ENCODE results near the gene GTF2H3. TPM values are rescaled to one million over a fixed set of nuclear protein-coding genes. Genes with fewer than 3 reads are reported as not detected.

GTF2H3 gene
- total RNA-seq, 1 donor from 2014 or later, result 66.1 TPM

DNA sequence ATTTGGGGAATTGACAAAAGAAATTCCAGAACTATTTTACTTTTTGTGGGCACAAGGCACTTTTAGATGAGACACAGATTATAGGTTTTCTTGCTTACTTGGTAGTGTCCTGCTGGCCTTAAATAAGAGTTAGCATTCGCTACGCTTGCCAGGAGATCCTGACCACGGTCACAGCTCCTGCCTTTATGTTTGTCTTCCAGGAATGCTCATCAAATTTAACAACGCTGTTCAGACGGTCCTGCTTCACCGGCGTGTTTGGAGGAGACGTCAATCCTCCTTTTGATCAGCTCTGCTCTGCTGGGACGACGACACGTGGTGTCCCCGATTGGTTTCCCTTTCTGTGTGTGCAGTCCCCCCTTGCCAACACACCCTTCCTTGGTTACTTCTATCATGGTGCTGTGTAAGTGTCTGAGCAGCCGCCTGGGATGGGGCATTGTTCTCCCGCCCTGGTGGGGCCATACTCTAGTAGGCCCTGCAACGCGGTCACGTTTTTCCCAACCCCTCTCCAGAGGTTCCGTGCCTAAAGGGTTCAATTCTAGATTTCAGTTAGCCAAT lies 53.1 kb downstream of the GTF2H3 start:
- no peaks in the 10 kb centered on the region for H3K36me3 Mint-ChIP-seq (ENCODE audit: low read depth)
- no peaks in the 10 kb centered on the region for H3K4me1 Mint-ChIP-seq (ENCODE audit: low read depth)
- intact Hi-C loops (cut with micrococcal nuclease), result no loop called here
- H3K27me3 Mint-ChIP-seq (ENCODE audit: insufficient read depth), result no peaks in the 10 kb centered on the region
- no peak overlapping the region for H3K4me3 Mint-ChIP-seq
- H3K27ac Mint-ChIP-seq, result no peak overlapping the region
- DNase-seq (ENCODE audit: low spot score), result no peak
- no peaks in the 10 kb centered on the region for H3K9me3 Mint-ChIP-seq

DNA sequence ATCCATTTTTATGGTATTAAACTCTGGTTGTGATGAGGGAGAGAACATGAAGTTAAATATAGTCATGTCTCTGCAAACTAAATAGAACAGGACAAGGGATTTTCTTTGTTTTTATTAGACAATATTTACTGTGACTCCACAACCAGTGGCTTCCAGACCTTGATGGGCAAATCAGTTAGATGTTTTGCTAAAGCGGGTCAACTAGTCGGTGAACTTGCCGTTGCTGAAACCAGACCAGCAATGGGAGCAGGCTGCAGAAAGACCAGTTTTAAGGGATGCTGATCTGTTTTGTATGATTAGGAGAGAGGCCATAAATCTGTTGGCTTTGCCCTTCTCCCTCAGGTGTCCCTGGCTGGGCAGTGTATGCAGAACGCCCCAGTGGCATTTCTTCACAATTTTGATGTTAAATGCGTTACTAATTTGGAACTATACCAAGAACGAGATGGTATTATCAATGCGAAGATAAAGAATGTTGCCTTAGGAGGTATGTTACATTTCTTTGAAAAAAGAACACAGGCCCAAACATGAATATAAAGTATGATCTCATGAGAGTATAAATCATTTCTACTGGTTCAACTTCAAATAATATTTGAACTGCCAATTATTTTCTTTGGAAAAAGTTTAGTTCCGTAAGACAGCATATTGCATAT lies 56.7 kb downstream of the GTF2H3 start:
- Mint-ChIP-seq H3K4me1 (ENCODE audit: low read depth) (no peaks in the 10 kb centered on the region), H3K9me3 (no peaks in the 10 kb centered on the region), H3K27ac (no peak overlapping the region), H3K36me3 (ENCODE audit: low read depth) (no peaks in the 10 kb centered on the region), H3K4me3 (no peak overlapping the region), H3K27me3 (ENCODE audit: insufficient read depth) (no peaks in the 10 kb centered on the region)
- no peak for DNase-seq (ENCODE audit: low spot score)
- intact Hi-C loops (cut with micrococcal nuclease), result no loop called here

DNA sequence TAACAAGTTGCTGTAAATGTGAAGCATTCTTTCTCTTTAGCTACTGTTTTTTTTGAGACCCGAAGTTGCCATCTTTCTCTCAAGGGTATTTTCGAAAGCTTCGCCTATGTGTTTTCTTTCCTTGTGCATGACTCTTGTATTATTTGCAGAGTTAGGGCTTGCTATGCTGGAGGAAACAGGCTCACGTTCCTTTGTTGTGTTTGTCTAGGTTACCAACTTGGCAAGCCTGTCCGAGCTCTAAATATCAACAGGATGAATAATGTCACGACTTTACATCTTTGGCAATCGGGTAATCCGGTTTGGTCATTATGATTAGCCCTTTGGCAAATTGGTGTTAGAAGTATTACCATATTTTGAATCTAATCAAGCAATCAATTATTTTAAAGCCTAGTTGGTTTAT lies 62.6 kb downstream of the GTF2H3 start:
- no peaks in the 10 kb centered on the region for H3K4me1 Mint-ChIP-seq (ENCODE audit: low read depth)
- H3K27ac Mint-ChIP-seq, result no peak overlapping the region
- no peak overlapping the region for H3K4me3 Mint-ChIP-seq
- no peaks in the 10 kb centered on the region for H3K36me3 Mint-ChIP-seq (ENCODE audit: low read depth)
- intact Hi-C loops (cut with micrococcal nuclease), result no loop called here
- no peaks in the 10 kb centered on the region for H3K27me3 Mint-ChIP-seq (ENCODE audit: insufficient read depth)
- no peak for DNase-seq (ENCODE audit: low spot score)
- no peaks in the 10 kb centered on the region for H3K9me3 Mint-ChIP-seq

DNA sequence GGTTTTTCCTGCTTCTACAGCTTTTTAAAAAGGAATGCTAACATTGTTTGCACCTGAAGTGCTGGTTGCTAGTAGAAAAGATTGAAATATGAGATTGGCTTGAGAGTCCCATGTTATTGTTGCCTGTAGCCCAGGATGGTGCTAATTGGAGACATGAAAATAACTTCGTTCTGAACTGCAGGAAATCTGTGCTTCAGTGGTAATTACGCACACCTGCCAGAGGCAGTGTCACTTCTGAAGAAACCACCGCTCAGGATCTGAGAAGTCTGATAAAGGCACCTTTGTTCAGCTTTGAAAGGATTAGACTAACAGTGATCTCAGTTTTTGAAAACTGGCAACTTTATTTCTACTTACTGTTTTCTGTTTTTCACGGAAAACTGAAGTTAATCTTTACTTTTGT lies 63.0 kb downstream of the GTF2H3 start:
- H3K27me3 Mint-ChIP-seq (ENCODE audit: insufficient read depth), result no peaks in the 10 kb centered on the region
- no peaks in the 10 kb centered on the region for H3K4me1 Mint-ChIP-seq (ENCODE audit: low read depth)
- intact Hi-C loops (cut with micrococcal nuclease), result no loop called here
- DNase-seq (ENCODE audit: low spot score), result no peak
- no peak overlapping the region for H3K4me3 Mint-ChIP-seq
- H3K9me3 Mint-ChIP-seq, result no peaks in the 10 kb centered on the region
- H3K36me3 Mint-ChIP-seq (ENCODE audit: low read depth), result no peaks in the 10 kb centered on the region
- H3K27ac Mint-ChIP-seq, result no peak overlapping the region

DNA sequence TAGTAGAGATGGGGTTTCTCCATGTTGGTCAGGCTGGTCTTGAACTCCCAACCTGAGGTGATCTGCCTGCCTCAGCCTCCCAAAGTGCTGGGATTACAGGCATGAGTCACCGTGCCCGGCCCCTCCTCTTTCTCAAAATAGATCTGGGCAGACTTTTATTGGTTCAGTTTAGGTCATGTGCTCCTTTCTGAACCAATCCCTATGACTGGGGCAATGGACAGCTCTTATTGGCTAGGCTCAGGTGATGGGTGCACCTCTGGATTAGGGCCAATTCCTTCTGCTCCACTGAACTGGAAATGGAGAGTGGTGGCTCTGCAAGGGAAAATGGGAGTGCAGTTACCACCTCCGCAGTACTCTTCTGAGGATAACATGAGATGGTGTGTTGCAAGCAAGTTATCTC lies 72.3 kb downstream of the GTF2H3 start:
- Mint-ChIP-seq H3K4me3 (no peak overlapping the region), H3K9me3 (no peaks in the 10 kb centered on the region), H3K36me3 (ENCODE audit: low read depth) (no peaks in the 10 kb centered on the region), H3K4me1 (ENCODE audit: low read depth) (peaks cover 3% of the 10 kb centered on the region), H3K27ac (no peak overlapping the region), H3K27me3 (ENCODE audit: insufficient read depth) (no peaks in the 10 kb centered on the region)
- intact Hi-C loops (cut with micrococcal nuclease), result no loop called here
- DNase-seq (ENCODE audit: low spot score), result no peak

DNA sequence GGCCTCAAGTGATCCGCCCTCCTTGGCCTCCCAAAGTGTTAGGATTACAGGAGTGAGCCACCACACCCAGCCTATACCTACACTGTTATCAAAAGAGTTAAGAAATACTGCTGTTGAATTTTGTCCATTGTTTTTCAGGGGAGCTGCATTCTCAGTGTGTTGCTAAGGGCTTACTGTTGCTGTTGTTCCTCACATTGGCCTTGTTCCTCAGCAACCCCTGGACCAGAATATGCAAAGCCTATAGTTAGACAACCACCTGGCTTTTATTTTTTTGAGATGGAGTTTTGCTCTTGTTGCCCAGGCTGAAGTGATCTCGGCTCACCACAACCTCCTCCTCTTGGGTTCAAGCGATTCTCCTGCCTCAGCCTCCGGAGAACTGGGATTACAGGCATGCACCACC lies 73.8 kb downstream of the GTF2H3 start:
- Mint-ChIP-seq H3K4me1 (ENCODE audit: low read depth) (peaks cover 12% of the 10 kb centered on the region), H3K27me3 (ENCODE audit: insufficient read depth) (no peaks in the 10 kb centered on the region), H3K27ac (no peak overlapping the region), H3K36me3 (ENCODE audit: low read depth) (no peaks in the 10 kb centered on the region), H3K4me3 (no peak overlapping the region), H3K9me3 (no peaks in the 10 kb centered on the region)
- intact Hi-C loops (cut with micrococcal nuclease), result no loop called here
- DNase-seq (ENCODE audit: low spot score), result no peak

Other genes with a start within 250 kb of the GTF2H3 start
- gene KMT5A, start 249.7 kb upstream of the GTF2H3 start, total RNA-seq, result 69.1 and 70.1 TPM in 2 replicates
- gene RILPL2, start 197.1 kb upstream of the GTF2H3 start, total RNA-seq, result 20.1 and 20.6 TPM in 2 replicates
- 31.5 and 34.5 TPM in 2 replicates for gene SNRNP35, start 175.7 kb upstream of the GTF2H3 start, total RNA-seq
- 4.4 and 4.5 TPM in 2 replicates for gene RILPL1, start 100.1 kb upstream of the GTF2H3 start, total RNA-seq
- 201 and 206 TPM in 2 replicates for gene TMED2, start 49.3 kb upstream of the GTF2H3 start, total RNA-seq
- gene DDX55, start 31.7 kb upstream of the GTF2H3 start, total RNA-seq, result 72.1 and 72.3 TPM in 2 replicates
- gene EIF2B1, start 143 bp upstream of the GTF2H3 start, total RNA-seq, result 74.8 and 76.5 TPM in 2 replicates
- gene TCTN2, start 37.3 kb downstream of the GTF2H3 start, total RNA-seq, result 2.8 and 3.0 TPM in 2 replicates
- 99.1 and 107 TPM in 2 replicates for gene ATP6V0A2, start 78.5 kb downstream of the GTF2H3 start, total RNA-seq
- gene DNAH10, start 128.5 kb downstream of the GTF2H3 start, total RNA-seq, result 0.12 and 0.31 TPM in 2 replicates